Ectodermal cell (in vitro differentiated cells): Measurements from ENCODE around the gene IL3RA. TPM values are rescaled to one million over a fixed set of nuclear protein-coding genes. Genes with fewer than 3 reads are reported as not detected.
"Not testable (repeated sequence)": the region's sequence is repeated elsewhere in the genome, so short reads cannot be mapped to it uniquely, and the experiment has no call there.

ENCODE experiments used
- H3K27ac ChIP-seq: 2 replicates; pipeline ENCODE4 v1.7.0; 2013; ENCODE audit warnings: mild to moderate bottlenecking, low read depth, low read length; ENCODE audit not compliant: insufficient read depth, poor library complexity, severe bottlenecking
- H3K27me3 ChIP-seq: 2 replicates; pipeline ENCODE4 v1.7.0; 2013; ENCODE audit warnings: mild to moderate bottlenecking, low read length; ENCODE audit not compliant: insufficient read depth, control insufficient read depth, poor library complexity, severe bottlenecking
- H3K36me3 ChIP-seq: one replicate; pipeline ENCODE4 v1.7.0; 2013; ENCODE audit warnings: low read length; ENCODE audit not compliant: control insufficient read depth, insufficient read depth
- H3K4me1 ChIP-seq: one replicate; pipeline ENCODE4 v1.7.0; 2013; ENCODE audit warnings: low read length; ENCODE audit not compliant: control insufficient read depth, insufficient read depth
- H3K4me3 ChIP-seq: 2 replicates; pipeline ENCODE4 v1.7.0; 2013; ENCODE audit warnings: low read depth, low read length, control low read depth; ENCODE audit not compliant: insufficient read depth
- H3K9me3 ChIP-seq: 2 replicates; pipeline ENCODE4 v1.7.0; 2013; ENCODE audit warnings: mild to moderate bottlenecking, low read length, moderate library complexity; ENCODE audit not compliant: control insufficient read depth
- WGBS, 2 experiments: methylation state at CpG; one replicate each; pipeline ENCODE4 v1.1.7; 2013; ENCODE audit warnings: missing lambda C conversion rate in 2 of 2; 5-methylcytosine and 5-hydroxymethylcytosine counted together
- polyA plus RNA-seq, 4 experiments: library from polyadenylated mRNA; stranded (reverse); fragments of 50-300 nt; gene quantifications; one replicate each; pipeline ENCODE4 v1.2.3, GENCODE V29; 2013

IL3RA gene
- not detected for polyA plus RNA-seq (2013, experiment 1 of 4)
- polyA plus RNA-seq (2013, experiment 2 of 4) = 0.11 TPM
- polyA plus RNA-seq (2013, experiment 3 of 4) = not detected
- not detected for polyA plus RNA-seq (2013, experiment 4 of 4)

- no peaks in the 10 kb centered on the region for H3K27me3 ChIP-seq
- H3K4me3 ChIP-seq = no peak within 1 kb of the TSS
- no peaks in the 10 kb centered on the region for H3K4me1 ChIP-seq
- no peak within 1 kb of the TSS for H3K27ac ChIP-seq
- WGBS, 2 experiments = 81% methylated on average over 14 of the region's 14 CpGs
- peaks cover 4% of the 10 kb centered on the region for H3K9me3 ChIP-seq
- no peaks in the 10 kb centered on the region for H3K36me3 ChIP-seq
These were observed at the start of gene IL3RA for GRCh38 chrX:1336331-1336943. Gene IL3RA (plus strand): TSS chrX:1336785. CDS start chrX:1341766, 4,981 bp downstream.

GRCh38 chrX:1289535-1289934 is 47.0 kb upstream of the IL3RA start:
- H3K36me3 ChIP-seq = no peaks in the 10 kb centered on the region
- H3K4me1 ChIP-seq = no peaks in the 10 kb centered on the region
- 86 to 90% methylated on average over 1 of the region's 1 CpG for WGBS, 2 experiments
- H3K9me3 ChIP-seq = no peaks in the 10 kb centered on the region
- H3K27ac ChIP-seq = no peak overlapping the region
- no peak overlapping the region for H3K4me3 ChIP-seq
- H3K27me3 ChIP-seq = no peaks in the 10 kb centered on the region

GRCh38 chrX:1291110-1291740 is 45.4 kb upstream of the IL3RA start:
- no peak overlapping the region for H3K27ac ChIP-seq
- no peaks in the 10 kb centered on the region for H3K4me1 ChIP-seq
- no peaks in the 10 kb centered on the region for H3K27me3 ChIP-seq
- H3K36me3 ChIP-seq = no peaks in the 10 kb centered on the region
- WGBS, 2 experiments = 83 to 84% methylated on average over 9 of the region's 9 CpGs
- H3K9me3 ChIP-seq = no peaks in the 10 kb centered on the region
- no peak overlapping the region for H3K4me3 ChIP-seq

- H3K36me3 ChIP-seq = no peaks in the 10 kb centered on the region
- 64 to 69% methylated on average over 19 of the region's 22 CpGs for WGBS, 2 experiments
- no peak overlapping the region for H3K4me3 ChIP-seq
- no peaks in the 10 kb centered on the region for H3K9me3 ChIP-seq
- H3K27me3 ChIP-seq = no peaks in the 10 kb centered on the region
- no peak overlapping the region for H3K27ac ChIP-seq
- H3K4me1 ChIP-seq = no peaks in the 10 kb centered on the region
These were observed 43.9 kb upstream of the IL3RA start for GRCh38 chrX:1292575-1293290.

GRCh38 chrX:1294301-1295067 is 42.1 kb upstream of the IL3RA start:
- Histone ChIP-seq H3K27ac (no peak overlapping the region), H3K4me1 (no peaks in the 10 kb centered on the region), H3K4me3 (no peak overlapping the region), H3K27me3 (no peaks in the 10 kb centered on the region), H3K9me3 (no peaks in the 10 kb centered on the region), H3K36me3 (peaks cover 5% of the 10 kb centered on the region)
- 90% methylated on average over 28 of the region's 29 CpGs for WGBS, 2 experiments

- Histone ChIP-seq H3K36me3 (peaks cover 5% of the 10 kb centered on the region), H3K27me3 (no peaks in the 10 kb centered on the region), H3K4me3 (no peak overlapping the region), H3K27ac (no peak overlapping the region), H3K9me3 (no peaks in the 10 kb centered on the region), H3K4me1 (no peaks in the 10 kb centered on the region)
- 92% methylated on average over 10 of the region's 10 CpGs for WGBS, 2 experiments
These were observed 41.0 kb upstream of the IL3RA start for GRCh38 chrX:1295550-1295949.

- H3K36me3 ChIP-seq, H3K27ac ChIP-seq, H3K27me3 ChIP-seq, H3K4me3 ChIP-seq, H3K4me1 ChIP-seq, H3K9me3 ChIP-seq: not testable (repeated sequence)
- WGBS, 2 experiments = 85 to 90% methylated on average over 2 to 3 of the region's 8 CpGs
These were observed 39.0 kb upstream of the IL3RA start for GRCh38 chrX:1297591-1297990.

- 34 to 40% methylated on average over 14 of the region's 15 CpGs for WGBS, 2 experiments
- no peaks in the 10 kb centered on the region for H3K27me3 ChIP-seq
- peaks cover 5% of the 10 kb centered on the region for H3K36me3 ChIP-seq
- H3K27ac ChIP-seq = no peak overlapping the region
- H3K4me3 ChIP-seq = no peak overlapping the region
- no peaks in the 10 kb centered on the region for H3K9me3 ChIP-seq
- no peaks in the 10 kb centered on the region for H3K4me1 ChIP-seq
These were observed 36.1 kb upstream of the IL3RA start for GRCh38 chrX:1300449-1300848.

- no peaks in the 10 kb centered on the region for H3K4me1 ChIP-seq
These were observed 31.2 kb upstream of the IL3RA start for GRCh38 chrX:1305411-1305810.

More at GRCh38 chrX:1305411-1305810, 31.2 kb upstream of the IL3RA start:
- WGBS, 2 experiments = 94% methylated on average over 14 of the region's 14 CpGs
- Histone ChIP-seq H3K36me3 (no peaks in the 10 kb centered on the region), H3K9me3 (peaks cover 2% of the 10 kb centered on the region), H3K27me3 (no peaks in the 10 kb centered on the region), H3K27ac (no peak overlapping the region), H3K4me3 (no peak overlapping the region)
